Skeletal muscle cell (primary cell): ENCODE results near the gene FNDC11.
"Not testable (repeated sequence)": the region's sequence is repeated elsewhere in the genome, so short reads cannot be mapped to it uniquely, and the experiment has no call there.

ENCODE experiments used
- DNase-seq: peaks from one replicate; pipeline ENCODE4 v3.0.0-alpha.2; 2010; ENCODE audit warnings: low read depth
- H3K4me3 ChIP-seq: 2 replicates; pipeline ENCODE4 v1.5.1; 2011; ENCODE audit warnings: low read depth, mild to moderate bottlenecking, control low read depth, low read length, moderate library complexity

The FNDC11 gene

DNA sequence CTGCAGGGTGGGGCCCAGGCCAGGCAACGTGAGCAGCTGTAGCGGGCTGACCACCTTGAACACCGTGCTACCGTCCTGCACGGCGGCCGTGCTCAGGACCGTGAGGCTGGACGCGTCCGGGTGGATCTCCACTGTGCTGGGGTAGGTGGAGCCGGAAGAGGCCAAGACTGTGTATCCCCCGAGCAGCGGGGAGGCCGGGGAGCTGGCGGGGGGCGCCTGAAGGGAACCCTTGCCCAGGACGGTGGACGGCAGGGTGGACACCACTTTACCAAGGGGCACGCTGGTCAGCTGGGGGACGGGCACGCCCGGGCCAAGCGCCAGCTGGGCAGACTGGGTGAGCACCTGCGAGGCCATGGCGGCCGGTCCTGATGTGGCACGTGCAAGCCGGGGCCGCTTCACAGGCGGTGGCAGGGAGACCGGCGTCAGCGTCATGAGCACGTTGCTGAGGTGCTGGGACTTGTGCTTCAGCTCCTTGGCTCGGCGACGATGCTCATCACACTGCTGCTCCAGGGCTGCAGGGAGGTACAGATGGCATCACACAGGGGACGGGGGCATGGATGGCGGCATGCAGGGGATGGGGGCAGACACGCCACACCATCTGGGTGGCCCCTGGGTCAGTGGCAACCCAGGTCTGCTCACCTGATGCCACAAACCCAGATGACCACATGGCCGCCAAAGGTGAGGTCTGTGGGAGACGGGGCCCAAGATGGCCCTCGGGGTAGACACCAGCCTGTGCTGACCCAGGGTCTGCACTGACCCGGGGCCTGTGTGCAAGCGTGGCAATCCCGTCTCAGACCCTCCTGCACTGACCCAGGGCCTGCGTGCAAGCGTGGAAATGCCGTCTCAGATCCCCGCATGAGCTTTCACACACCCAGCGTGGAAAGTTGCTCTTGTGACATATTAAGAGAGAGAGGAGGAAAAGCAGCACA, 36.5 kb downstream of the FNDC11 start:
- H3K4me3 ChIP-seq, result no peak overlapping the region
- no peak for DNase-seq

DNA sequence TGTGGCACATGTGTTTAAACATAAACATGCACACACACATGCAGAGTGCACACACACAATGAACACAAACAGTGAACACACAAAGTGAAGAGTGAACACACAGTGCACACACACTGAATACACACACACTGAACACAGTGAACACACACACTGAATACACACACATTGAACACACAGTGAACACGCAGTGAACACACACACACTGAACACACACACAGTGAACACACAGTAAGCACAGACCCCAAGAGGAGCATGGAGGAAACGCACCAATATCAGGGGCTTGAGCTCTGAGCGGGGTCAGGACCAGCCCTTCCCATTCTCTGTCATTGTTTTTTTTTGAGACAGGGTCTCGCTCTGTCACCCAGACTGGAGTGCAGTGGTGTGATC, 37.2 kb downstream of the FNDC11 start:
- no peak for DNase-seq
- no peak overlapping the region for H3K4me3 ChIP-seq

DNA sequence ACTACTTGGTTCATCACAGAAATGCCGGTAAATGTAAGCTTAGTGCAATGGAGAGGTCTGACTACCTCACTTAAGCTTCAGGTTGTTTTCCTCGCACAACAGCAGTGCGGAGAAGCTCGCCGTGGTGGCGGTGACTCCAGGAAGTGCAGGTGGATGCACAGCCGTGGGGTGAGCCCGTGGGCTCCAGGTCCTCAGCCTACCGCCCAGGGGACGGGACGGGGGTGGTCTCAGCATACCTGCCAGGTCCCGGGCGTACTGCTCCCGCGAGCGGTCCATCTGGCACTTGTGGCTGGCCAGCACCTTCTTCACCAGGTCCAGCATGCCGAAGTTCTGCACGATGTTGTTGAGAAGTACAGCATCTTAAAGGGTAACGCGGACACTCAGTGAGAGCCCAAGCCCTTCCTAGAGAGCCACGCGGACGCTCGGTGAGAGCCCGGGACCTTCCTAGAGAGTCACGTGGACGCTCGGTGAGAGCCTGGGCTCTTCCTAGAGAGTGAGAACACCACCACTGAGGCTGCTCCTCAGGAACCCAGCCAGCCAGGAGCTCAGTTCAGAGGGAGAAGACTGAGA, 37.9 kb downstream of the FNDC11 start:
- H3K4me3 ChIP-seq, result no peak overlapping the region
- DNase-seq, result no peak

DNA sequence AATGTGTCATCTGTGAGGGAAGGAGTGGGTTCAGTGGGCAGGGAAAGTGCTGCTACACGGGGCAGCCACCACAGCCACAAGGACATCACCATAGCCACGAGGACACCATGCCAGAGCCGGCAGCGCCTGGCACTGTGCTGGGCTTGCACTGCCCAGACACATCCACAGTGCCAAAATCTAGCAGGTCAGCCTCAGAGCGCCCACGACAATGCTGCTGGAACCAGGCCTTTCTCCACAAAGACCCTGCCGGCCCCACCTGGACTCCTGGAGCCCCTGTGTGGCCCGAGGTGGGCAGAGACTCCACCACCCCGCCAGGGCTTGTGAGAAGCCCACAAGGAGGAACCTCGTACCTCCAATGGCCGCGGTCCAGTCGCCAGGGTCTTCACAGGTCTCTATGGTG, 38.7 kb downstream of the FNDC11 start:
- no peak overlapping the region for H3K4me3 ChIP-seq
- DNase-seq, result no peak

DNA sequence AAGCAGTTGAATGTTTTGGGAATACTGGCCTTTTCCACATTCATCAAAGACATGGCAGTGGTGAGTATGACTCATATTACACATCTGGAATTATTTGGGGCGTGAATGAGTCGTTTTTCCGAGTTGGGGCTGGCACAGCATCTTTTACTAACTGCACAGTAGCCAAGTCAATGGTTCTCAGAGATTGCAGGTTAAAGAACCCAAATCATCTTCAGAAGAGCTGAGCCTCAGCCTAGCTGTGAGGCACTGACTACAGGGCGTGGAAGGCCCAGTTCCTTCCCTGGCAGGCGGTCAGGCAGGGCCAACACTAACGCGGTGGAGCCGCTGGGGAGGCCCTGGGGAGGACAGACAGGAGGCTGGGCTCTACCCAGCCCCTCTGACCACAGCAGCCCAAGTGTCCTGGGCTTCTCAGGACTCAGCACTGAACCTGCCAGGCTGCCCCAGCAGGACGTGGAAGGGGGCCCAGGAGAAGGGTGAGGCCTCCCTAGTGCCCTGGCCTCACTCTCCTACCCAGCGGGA, 40.1 kb downstream of the FNDC11 start:
- no peak for DNase-seq
- H3K4me3 ChIP-seq, result no peak overlapping the region

DNA sequence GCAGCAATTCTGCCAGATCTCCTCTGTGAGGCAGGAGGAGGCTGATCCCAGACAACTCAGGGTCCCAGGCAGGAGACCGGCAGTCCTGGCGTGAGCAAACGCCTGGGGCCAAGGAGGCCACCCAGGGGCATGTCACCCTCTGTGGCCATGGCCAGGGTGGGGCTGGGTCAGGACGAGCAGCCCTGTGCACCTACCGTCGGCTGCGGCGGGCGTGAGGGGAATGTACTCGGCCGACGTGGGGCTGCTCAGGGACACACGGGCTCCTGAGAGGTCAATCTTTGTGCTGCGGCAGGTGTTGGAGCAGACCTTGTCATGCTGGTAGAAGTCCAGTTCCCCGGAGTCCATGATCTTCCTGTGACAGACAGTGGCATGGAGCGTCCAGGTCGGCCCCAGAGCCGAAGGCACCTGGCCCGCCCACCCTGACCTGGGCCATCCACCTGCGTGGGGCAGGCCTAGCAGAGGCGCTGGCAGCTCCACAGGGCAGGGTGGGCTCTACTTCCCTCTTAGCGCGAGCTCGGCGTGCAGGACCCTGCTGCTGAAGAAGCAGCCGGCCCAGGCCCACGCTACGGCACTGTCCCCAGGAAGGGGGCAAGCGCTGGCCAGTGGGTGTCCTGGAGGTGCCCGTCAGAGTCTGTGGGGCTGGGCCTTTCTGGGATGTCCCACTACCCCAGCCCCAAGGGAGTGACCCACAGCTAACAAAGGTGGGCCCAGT, 41.6 kb downstream of the FNDC11 start:
- DNase-seq, result no peak

DNA sequence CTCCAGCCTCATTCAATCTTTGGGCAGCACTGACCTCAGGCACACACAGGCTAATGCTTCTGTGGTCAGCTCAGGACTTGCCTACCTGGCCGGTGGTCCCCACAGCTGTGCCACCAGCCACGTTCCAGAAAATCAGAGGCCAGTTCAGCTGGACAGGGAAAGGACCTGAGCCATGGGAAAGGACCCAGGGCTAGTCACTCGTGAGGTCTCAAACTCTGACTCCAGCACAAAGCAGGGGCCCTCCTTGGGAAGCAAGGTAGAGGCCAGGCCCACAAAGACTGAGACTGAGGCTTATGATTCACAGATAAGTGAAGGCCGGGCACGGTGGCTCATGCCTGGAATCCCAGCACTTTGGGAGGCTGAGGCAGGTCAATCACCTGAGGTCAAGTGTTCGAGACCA, 42.5 kb downstream of the FNDC11 start:
- no peak overlapping the region for H3K4me3 ChIP-seq

More for the DNA sequence above, 41.6 kb downstream of the FNDC11 start:
- no peak overlapping the region for H3K4me3 ChIP-seq

DNA sequence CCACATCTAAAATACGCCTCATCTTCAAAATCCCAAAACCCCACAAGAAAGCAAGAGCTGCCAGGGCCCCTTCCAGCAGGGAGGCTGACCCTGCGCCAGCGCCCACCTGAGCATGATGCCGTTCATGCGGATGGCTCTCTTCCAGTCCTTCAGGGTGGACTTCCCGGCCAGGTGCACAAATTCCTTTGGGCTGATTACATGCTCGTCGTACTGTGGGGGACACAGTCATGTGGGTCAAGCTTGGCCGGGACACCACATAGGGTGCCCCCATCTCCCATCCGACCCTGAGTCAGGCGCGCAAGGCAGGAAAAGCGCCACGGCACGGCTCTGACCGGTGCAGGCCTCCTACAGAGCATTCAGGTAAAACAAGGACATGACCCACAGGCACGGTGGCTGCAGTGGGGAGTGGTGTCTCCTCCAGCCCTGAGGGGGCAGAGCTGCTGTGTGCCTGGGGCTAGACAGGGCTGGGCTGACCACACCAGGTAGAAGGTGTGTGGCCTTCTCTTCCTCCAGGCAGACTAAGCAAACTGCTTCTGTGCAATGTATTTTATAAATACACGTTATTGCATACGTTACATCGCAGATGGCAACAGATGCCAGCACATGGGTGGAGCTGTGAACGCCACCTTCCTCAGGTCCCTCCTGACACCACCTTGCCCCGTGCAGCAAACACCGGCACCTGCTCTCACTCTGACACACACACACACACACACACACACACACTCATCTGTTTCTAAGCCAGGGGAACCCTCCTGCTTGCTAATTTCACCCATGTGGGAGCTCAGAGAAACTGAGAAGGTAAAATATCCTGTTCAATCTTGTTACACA, 43.9 kb downstream of the FNDC11 start:
- no peak for DNase-seq
- no peak overlapping the region for H3K4me3 ChIP-seq

More for the DNA sequence above, 42.5 kb downstream of the FNDC11 start:
- no peak for DNase-seq

DNA sequence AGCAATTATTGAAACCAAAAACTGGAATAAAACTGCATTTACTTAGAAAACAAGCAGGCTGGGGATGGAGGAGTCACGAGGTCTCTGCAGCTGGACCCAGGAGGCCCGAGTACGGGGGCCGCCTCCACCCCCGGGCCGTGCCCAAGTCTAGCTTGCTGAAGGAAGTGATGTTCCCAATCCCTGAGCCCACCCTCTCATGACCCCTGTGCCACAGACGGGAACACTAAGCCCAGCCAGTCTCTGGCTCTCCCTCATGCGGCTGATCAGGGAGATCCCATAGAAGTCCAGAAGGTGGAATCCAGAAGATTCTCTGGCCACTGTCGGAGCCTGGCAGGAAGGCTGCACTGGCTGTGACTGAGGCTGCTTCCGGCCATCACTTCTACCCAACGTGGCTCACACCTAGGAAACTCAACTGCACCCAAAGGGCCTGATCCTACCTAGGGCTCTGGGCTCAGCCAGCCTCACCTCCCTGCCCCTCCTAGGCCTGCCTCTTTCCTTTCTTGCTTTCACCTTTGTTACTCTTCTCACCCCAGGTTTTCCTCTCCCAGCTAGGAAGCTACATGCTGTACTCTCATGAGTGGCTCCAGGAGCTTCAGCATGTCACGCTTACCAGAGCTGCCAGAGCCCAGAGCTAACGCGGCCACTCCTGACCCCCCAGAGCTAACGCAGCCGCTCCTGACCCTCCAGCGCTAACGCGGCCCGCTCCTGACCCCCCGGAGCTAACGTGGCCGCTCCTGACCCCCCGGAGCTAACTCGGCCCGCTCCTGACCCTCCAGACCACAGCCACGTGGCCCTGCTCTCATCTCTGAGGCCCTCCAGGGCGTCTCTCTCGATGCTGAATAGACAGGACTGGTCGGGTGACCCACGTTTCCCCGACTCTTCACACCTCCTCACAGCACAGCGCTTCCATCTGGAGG, 44.8 kb downstream of the FNDC11 start:
- DNase-seq, result no peak
- no peak overlapping the region for H3K4me3 ChIP-seq

DNA sequence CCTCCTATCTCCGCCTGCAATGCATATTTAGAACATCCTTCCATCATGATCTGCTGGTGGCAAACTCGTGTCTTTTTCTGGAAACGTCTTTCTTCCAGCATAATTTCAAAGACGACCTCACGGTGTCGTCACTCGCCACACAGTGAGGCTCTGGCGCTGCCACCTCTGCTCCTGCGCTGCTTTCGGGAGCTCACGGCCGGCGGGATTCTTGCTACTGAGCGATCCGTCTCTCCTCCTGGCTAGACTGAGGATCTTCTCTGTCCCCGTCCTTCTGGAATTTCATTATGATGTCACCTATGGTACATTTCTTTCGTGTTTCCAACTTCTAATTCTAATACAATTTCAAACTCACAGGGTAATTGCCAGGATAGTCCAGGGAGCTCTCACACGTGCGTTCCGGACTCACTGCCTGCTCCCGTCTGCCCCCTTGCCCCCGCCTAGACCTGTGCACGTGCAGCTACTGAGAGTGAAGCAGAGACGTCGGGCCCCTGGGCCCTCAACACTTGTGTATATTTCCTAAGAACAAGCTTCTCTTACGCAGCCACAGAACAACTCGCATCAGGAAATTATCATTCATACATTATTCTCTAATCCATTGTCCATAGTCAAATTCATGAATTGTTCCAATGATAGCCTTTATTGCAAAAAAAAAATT, 45.6 kb downstream of the FNDC11 start:
- DNase-seq, result no peak
- no peak overlapping the region for H3K4me3 ChIP-seq

DNA sequence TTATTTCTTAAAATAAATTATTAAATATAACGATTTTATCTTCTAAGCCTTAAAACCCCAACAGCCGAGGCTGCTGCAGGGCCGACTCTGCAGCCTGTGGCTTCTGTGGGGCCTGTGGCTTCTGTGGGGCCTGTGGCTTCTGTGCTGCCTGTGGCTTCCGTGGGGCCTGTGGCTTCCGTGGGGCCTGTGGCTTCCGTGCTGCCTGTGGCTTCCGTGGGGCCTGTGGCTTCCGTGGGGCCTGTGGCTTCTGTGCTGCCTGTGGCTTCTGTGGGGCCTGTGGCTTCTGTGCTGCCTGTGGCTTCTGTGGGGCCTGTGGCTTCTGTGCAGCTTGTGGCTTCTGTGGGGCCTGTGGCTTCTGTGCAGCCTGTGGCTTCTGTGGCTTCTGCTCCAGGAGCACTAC, 47.7 kb downstream of the FNDC11 start:
- not testable (repeated sequence) for DNase-seq, H3K4me3 ChIP-seq

DNA sequence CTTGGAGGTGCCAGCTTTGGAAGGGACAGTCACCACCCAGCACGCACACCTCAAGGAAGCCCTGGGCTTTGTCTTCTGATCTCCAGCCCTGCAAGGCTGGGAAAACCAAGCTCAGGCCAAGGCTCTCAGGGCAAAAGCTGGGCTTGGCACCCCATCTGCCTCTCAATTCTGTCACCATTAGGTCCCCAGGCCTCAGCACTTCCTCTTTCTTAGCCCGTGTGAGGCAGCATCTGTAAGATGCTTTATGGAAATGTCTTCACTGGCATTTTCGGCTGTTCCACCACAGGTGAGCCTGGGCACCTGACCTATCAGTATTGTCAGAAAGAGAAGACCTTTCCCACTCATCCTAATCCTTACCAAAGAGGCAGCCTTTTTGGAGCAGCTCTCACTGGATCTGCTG, 48.4 kb downstream of the FNDC11 start:
- DNase-seq, result no peak
- no peak overlapping the region for H3K4me3 ChIP-seq
